ENCODE data around the gene SCN2B. TPM values are rescaled to one million over a fixed set of nuclear protein-coding genes. Genes with fewer than 3 reads are reported as not detected.

SCN2B gene
- total and polyA plus RNA-seq, 10 of the 15 experiments (the other 5 are each of a cell fraction or from before 2014, with no cell fraction given): 0.01 TPM; not detected in 9

- ChIA-PET POLR2A (no interaction called here), RAD21 (ENCODE audit: unreplicated experiment) (no interaction called here), CTCF (interaction anchor here (1.1 to 4.8 kb wide), 4 partner anchors 13 to 209 kb away, joined by 3 to 37 read pairs (median 12); no protein-coding TSS in a partner anchor), SMC1A (ENCODE audit: uncharacterized antibody, unreplicated experiment) (interaction anchor here (0.8 to 1.4 kb wide), 5 partner anchors 9 to 107 kb away, joined by 3 to 4 read pairs (median 4); partner anchors contain the start of gene JAML)
- ATAC-seq: no peak
- Histone ChIP-seq H3K27ac (ENCODE audit: control insufficient read depth, insufficient read depth) (no peak overlapping the region), H4K20me1 (ENCODE audit: control insufficient read depth, insufficient read depth) (no peaks in the 10 kb centered on the region), H3K9ac (ENCODE audit: control insufficient read depth, insufficient read depth, low read length) (no peak overlapping the region), H3K4me2 (ENCODE audit: control insufficient read depth, insufficient read depth) (no peak overlapping the region), H3K4me3 (no peak overlapping the region), H3K27me3 (replicated peaks in 1 of 2; ENCODE audit: control insufficient read depth in 2 of 2, insufficient read depth in 2 of 2, low read length in 1 of 2) (peaks cover 29 to 32% of the 10 kb centered on the region in 2 experiments), H3K36me3 (ENCODE audit: control insufficient read depth in 2 of 2, insufficient read depth in 2 of 2, low read length in 1 of 2) (no peaks in the 10 kb centered on the region), H3K4me1 (ENCODE audit: control insufficient read depth, insufficient read depth, low read length) (no peaks in the 10 kb centered on the region), H3K9me3 (replicated peaks; ENCODE audit: control insufficient read depth, insufficient read depth, low read length) (no peaks in the 10 kb centered on the region), H3K79me2 (ENCODE audit: control insufficient read depth, insufficient read depth, low read length) (no peaks in the 10 kb centered on the region), H2AFZ (ENCODE audit: control insufficient read depth, low read depth, low read length) (no peak overlapping the region)
- intact Hi-C loops (cut with micrococcal nuclease; ENCODE audit: unreplicated experiment) (no loop called here), in situ Hi-C loops (cut with MboI) (no loop called here)
- BruUV-seq (replicated peaks): no TSS peak
- 10% methylated on average over 11 of the region's 11 CpGs for WGBS (ENCODE audit: insufficient coverage, insufficient replicate concordance, low lambda C conversion rate, missing lambda C conversion rate)
- TF ChIP-seq MLLT1 (IDR thresholded peaks at IDR 0.05): no peak
- no peak for TF ChIP-seq TCF12 (IDR thresholded peaks at IDR 0.05; ENCODE audit: low read depth, low read length)
- no peak for TF ChIP-seq MTA2 (IDR thresholded peaks at IDR 0.05; ENCODE audit: low read depth)
- no peak for TF ChIP-seq JUND (IDR thresholded peaks at IDR 0.05; ENCODE audit: low read depth, low read length)
- TF ChIP-seq, protein P1, sequence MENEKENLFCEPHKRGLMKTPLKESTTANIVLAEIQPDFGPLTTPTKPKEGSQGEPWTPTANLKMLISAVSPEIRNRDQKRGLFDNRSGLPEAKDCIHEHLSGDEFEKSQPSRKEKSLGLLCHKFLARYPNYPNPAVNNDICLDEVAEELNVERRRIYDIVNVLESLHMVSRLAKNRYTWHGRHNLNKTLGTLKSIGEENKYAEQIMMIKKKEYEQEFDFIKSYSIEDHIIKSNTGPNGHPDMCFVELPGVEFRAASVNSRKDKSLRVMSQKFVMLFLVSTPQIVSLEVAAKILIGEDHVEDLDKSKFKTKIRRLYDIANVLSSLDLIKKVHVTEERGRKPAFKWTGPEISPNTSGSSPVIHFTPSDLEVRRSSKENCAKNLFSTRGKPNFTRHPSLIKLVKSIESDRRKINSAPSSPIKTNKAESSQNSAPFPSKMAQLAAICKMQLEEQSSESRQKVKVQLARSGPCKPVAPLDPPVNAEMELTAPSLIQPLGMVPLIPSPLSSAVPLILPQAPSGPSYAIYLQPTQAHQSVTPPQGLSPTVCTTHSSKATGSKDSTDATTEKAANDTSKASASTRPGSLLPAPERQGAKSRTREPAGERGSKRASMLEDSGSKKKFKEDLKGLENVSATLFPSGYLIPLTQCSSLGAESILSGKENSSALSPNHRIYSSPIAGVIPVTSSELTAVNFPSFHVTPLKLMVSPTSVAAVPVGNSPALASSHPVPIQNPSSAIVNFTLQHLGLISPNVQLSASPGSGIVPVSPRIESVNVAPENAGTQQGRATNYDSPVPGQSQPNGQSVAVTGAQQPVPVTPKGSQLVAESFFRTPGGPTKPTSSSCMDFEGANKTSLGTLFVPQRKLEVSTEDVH (IDR thresholded peaks at IDR 0.05; ENCODE audit: low read depth, partially characterized antibody): no peak
- TF ChIP-seq ASH2L (IDR thresholded peaks at IDR 0.05; ENCODE audit: borderline replicate concordance, low read depth): no peak
- TF ChIP-seq ZBTB4 (CRISPR knock-in tag; IDR thresholded peaks at IDR 0.05): no peak
- no peak for TF ChIP-seq ZZZ3 (IDR thresholded peaks at IDR 0.05; ENCODE audit: control insufficient read depth, insufficient read length, low read depth)
- DNase-seq (ENCODE audit: low read depth, low spot score): no peak
- FAIRE-seq: no peak
Observed at GRCh38 chr11:118155776-118156530, 20.5 kb downstream of the SCN2B start.
